HepG2 (cell line): ENCODE measurements around the gene WNT2B. TPM values are rescaled to one million over a fixed set of nuclear protein-coding genes. Genes with fewer than 3 reads are reported as not detected.

ENCODE experiments used
- ATAC-seq: fragments of 200-7000 bp; cut with Tn5 transposase; 3 replicates; pipeline ENCODE4 v1.9.1; 2020; ENCODE audit warnings: mild to moderate bottlenecking, moderate library complexity
- BruUV-seq: library from RNA; stranded (reverse); fragments of 400-500 nt; replicated peaks from 2 replicates; lab custom pipeline; 2021; lab: Mats Ljungman, UMichigan
- CTCF ChIA-PET: fragments of 300-600 bp; formaldehyde crosslinking; extraction: SDS; loops from one replicate; lab custom pipeline; 2021; ENCODE audit warnings: low total read pairs, inconsistent platforms, low intra/inter-chr PET ratio; lab: Yijun Ruan, JAX
- POLR2A ChIA-PET: fragments of 350-600 bp; sonication (Branson Sonifier 250); formaldehyde crosslinking; loops from one replicate; lab custom pipeline; 2020; ENCODE audit warnings: antibody characterized with exemption, inconsistent platforms; lab: Yijun Ruan, JAX
- DNase-seq: peaks from one replicate; pipeline ENCODE4 v3.0.0-alpha.2; 2015; ENCODE audit warnings: low spot score
- FAIRE-seq: peaks from 3 replicates; lab custom pipeline; 2011; peaks lifted over from hg19 to GRCh38; lab: Jason Lieb, UNC
- H2AFZ ChIP-seq: one replicate; pipeline ENCODE4 v1.6.1; 2011; ENCODE audit warnings: low read length, inconsistent platforms
- H3K27ac ChIP-seq: fragments of 300-600 bp; 3 replicates; pipeline ENCODE4 v1.8.0; 2011; ENCODE audit warnings: mixed run types, mild to moderate bottlenecking, mixed read lengths, low read length, inconsistent platforms; ENCODE audit not compliant: insufficient read depth; ENCODE audit errors: extremely low read length
- H3K27me3 ChIP-seq, 2 experiments: fragments of 200-600 bp in 1 of 2; 2 replicates in 1 of 2; 3 replicates in 1 of 2; pipeline versions ENCODE4 v1.6.0 to v1.8.0; 2011; ENCODE audit warnings: low read length in 2 of 2, mild to moderate bottlenecking in 2 of 2, moderate library complexity in 2 of 2, inconsistent platforms in 1 of 2; ENCODE audit not compliant: insufficient read depth in 2 of 2, control insufficient read depth in 1 of 2
- H3K36me3 ChIP-seq, 2 experiments: fragments of 200-600 bp in 1 of 2; replicated peaks in 1 of 2; 2 replicates in 1 of 2; 3 replicates in 1 of 2; pipeline versions ENCODE4 v1.5.1 to v1.8.0; 2011; ENCODE audit warnings: low read length in 2 of 2, inconsistent platforms in 1 of 2; ENCODE audit not compliant: insufficient read depth in 2 of 2, control insufficient read depth in 1 of 2
- H3K4me1 ChIP-seq: 2 replicates; pipeline ENCODE4 v1.5.1; 2012; ENCODE audit warnings: low read length, inconsistent platforms; ENCODE audit not compliant: insufficient read depth
- H3K4me2 ChIP-seq: 2 replicates; pipeline ENCODE4 v1.6.0; 2011; ENCODE audit warnings: low read depth, low read length, inconsistent platforms
- H3K4me3 ChIP-seq, 3 experiments: fragments of 200-600 bp in 1 of 3; sonication (generic), shearing (Covaris generic) in 1 of 3; replicated peaks in 1 of 3; 2 replicates each; pipeline ENCODE4 v1.5.1; 2011 to 2016; ENCODE audit warnings: low read length in 3 of 3, inconsistent platforms in 2 of 3, low read depth in 2 of 3, mild to moderate bottlenecking in 2 of 3, control low read depth in 1 of 3, mixed read lengths in 1 of 3; ENCODE audit not compliant: insufficient read depth in 1 of 3
- H3K79me2 ChIP-seq: one replicate; pipeline ENCODE4 v1.6.1; 2011; ENCODE audit warnings: low read length, inconsistent platforms; ENCODE audit not compliant: insufficient read depth
- H3K9ac ChIP-seq: 2 replicates; pipeline ENCODE4 v1.6.0; 2011; ENCODE audit warnings: mild to moderate bottlenecking, low read depth, low read length, inconsistent platforms; ENCODE audit not compliant: insufficient read depth
- H3K9me3 ChIP-seq: 2 replicates; pipeline ENCODE4 v1.5.1; 2012; ENCODE audit warnings: mild to moderate bottlenecking, low read length
- H4K20me1 ChIP-seq: 2 replicates; pipeline ENCODE4 v1.6.0; 2011; ENCODE audit warnings: inconsistent platforms, mild to moderate bottlenecking, low read length, moderate library complexity; ENCODE audit not compliant: insufficient read depth
- AHR ChIP-seq: IDR thresholded peaks from 2 replicates; pipeline ENCODE4 v1.6.1; 2018; ENCODE audit warnings: missing genetic modification reagents, missing compliant biosample characterization
- ARNTL ChIP-seq: sonication (generic); formaldehyde crosslinking; IDR thresholded peaks from 2 replicates; pipeline ENCODE4 v1.4.0; 2020; ENCODE audit warnings: mild to moderate bottlenecking, missing genetic modification reagents
- BCL6 ChIP-seq: IDR thresholded peaks from 2 replicates; pipeline ENCODE4 v1.6.1; 2016; ENCODE audit warnings: missing genetic modification reagents, missing compliant biosample characterization
- CENPBD1 ChIP-seq: sonication (generic); formaldehyde crosslinking; IDR thresholded peaks from 2 replicates; pipeline ENCODE4 v1.8.0; 2022; ENCODE audit warnings: missing genetic modification reagents, low read depth, mild to moderate bottlenecking, borderline replicate concordance
- DRAP1 ChIP-seq: IDR thresholded peaks from 2 replicates; pipeline ENCODE4 v1.6.1; 2016; ENCODE audit warnings: missing genetic modification reagents, missing compliant biosample characterization
- FOXK2 ChIP-seq: fragments of 450-650 bp; IDR thresholded peaks from 2 replicates; pipeline ENCODE4 v1.6.1; 2016
- KDM6A ChIP-seq: IDR thresholded peaks from 2 replicates; pipeline ENCODE4 v1.6.1; 2016; ENCODE audit warnings: low read depth
- MXD3 ChIP-seq: IDR thresholded peaks from 2 replicates; pipeline ENCODE4 v1.6.1; 2016; ENCODE audit warnings: mild to moderate bottlenecking, missing biosample characterization, missing genetic modification reagents
- NFE2L1 ChIP-seq: sonication (generic); formaldehyde crosslinking; IDR thresholded peaks from 2 replicates; pipeline ENCODE4 v1.4.0; 2020; ENCODE audit warnings: missing genetic modification reagents, mild to moderate bottlenecking, borderline replicate concordance
- PAWR ChIP-seq: sonication (generic); formaldehyde crosslinking; IDR thresholded peaks from 2 replicates; pipeline ENCODE4 v1.4.0; 2020; ENCODE audit warnings: missing genetic modification reagents, mild to moderate bottlenecking, borderline replicate concordance
- PAX8 ChIP-seq: sonication (generic); formaldehyde crosslinking; IDR thresholded peaks from 2 replicates; pipeline ENCODE4 v1.8.0; 2022; ENCODE audit warnings: mild to moderate bottlenecking, missing genetic modification reagents, borderline replicate concordance
- PHF8 ChIP-seq: sonication (generic); formaldehyde crosslinking; IDR thresholded peaks from 2 replicates; pipeline ENCODE4 v1.5.0; 2020; ENCODE audit warnings: missing genetic modification reagents
- SNAI1 ChIP-seq: sonication (generic); formaldehyde crosslinking; IDR thresholded peaks from 2 replicates; pipeline ENCODE4 v1.5.0; 2020; ENCODE audit warnings: mild to moderate bottlenecking, missing genetic modification reagents, borderline replicate concordance
- SNRNP70 ChIP-seq: fragments of 200-400 bp; formaldehyde crosslinking; IDR thresholded peaks from 2 replicates; pipeline ENCODE4 v1.6.1; 2017; ENCODE audit warnings: mild to moderate bottlenecking, low read depth, low read length, moderate library complexity
- SOX5 ChIP-seq: IDR thresholded peaks from 2 replicates; pipeline ENCODE4 v1.6.1; 2016; ENCODE audit warnings: borderline replicate concordance
- ZNF574 ChIP-seq: sonication (generic); formaldehyde crosslinking; IDR thresholded peaks from 2 replicates; pipeline ENCODE4 v1.4.0; 2020; ENCODE audit warnings: missing genetic modification reagents
- ZNF576 ChIP-seq: sonication (generic); formaldehyde crosslinking; IDR thresholded peaks from 2 replicates; pipeline ENCODE4 v1.4.0; 2020; ENCODE audit warnings: mild to moderate bottlenecking, missing genetic modification reagents
- ZNF580 ChIP-seq: IDR thresholded peaks from 2 replicates; pipeline ENCODE4 v1.6.1; 2016; ENCODE audit warnings: low read depth, borderline replicate concordance
- ZNF790 ChIP-seq: sonication (generic); formaldehyde crosslinking; IDR thresholded peaks from 2 replicates; pipeline ENCODE4 v1.8.0; 2022; ENCODE audit warnings: missing genetic modification reagents, mild to moderate bottlenecking, borderline replicate concordance
- WGBS: methylation state at CpG from one replicate; pipeline ENCODE4 v1.1.6; 2017; ENCODE audit warnings: low lambda C conversion rate; 5-methylcytosine and 5-hydroxymethylcytosine counted together
- in situ Hi-C: cut with HindIII; loops from 2 replicates; pipeline ENCODE4 v1.10.0; 2017; ENCODE audit warnings: low pct_unique_long_range_greater_than_20kb; ENCODE audit not compliant: extremely low pct_ligation_motif_present
- intact Hi-C: fragments of 100-400 bp; cut with micrococcal nuclease; formaldehyde crosslinking; loops from one replicate; pipeline ENCODE4 v1.10.0; 2022; ENCODE audit not compliant: unreplicated experiment
- polyA plus RNA-seq, 8 experiments: library from polyadenylated mRNA; depleted of rRNA in 3 of 8; stranded (reverse) in 7 of 8; unstranded in 1 of 8; fragments of >200 nt; fragmentation: Illumina TruSeq in 4 of 8; extraction: Trizol in 4 of 8; gene quantifications; 2 replicates each; pipeline versions ENCODE4 v1.2.1 to v1.2.3, GENCODE V29; 2011 to 2016; ENCODE audit warnings: low read depth in 4 of 8, missing spikeins in 1 of 8, mixed read lengths in 1 of 8; ENCODE audit not compliant: insufficient read depth in 1 of 8
- total RNA-seq, 5 experiments: library from RNA; depleted of rRNA; stranded (reverse); fragments of >200 nt; fragmentation: Illumina TruSeq; extraction: Trizol; gene quantifications; 2 replicates each; pipeline ENCODE4 v1.2.3, GENCODE V29; 2016; ENCODE audit warnings: low read depth in 1 of 5

Gene WNT2B
- total and polyA plus RNA-seq, 2 of the 13 experiments (the other 11 are each of a cell fraction or from before 2014, with no cell fraction given) = 0.11 to 0.32 TPM

GRCh38 chr1:112509660-112510178 is 954 bp downstream of the WNT2B start (continued):
- TF ChIP-seq ZNF576 (CRISPR knock-in tag) (no peak), SOX5 (CRISPR knock-in tag) (no peak), DRAP1 (no peak)

- intact Hi-C loops = no loop called here
- H3K79me2 ChIP-seq = no peaks in the 10 kb centered on the region
- ChIA-PET POLR2A (no interaction called here), CTCF (no interaction called here)
- peaks cover 16% of the 10 kb centered on the region for H3K4me1 ChIP-seq
- no TSS peak for BruUV-seq
- FAIRE-seq (no peak), ATAC-seq (no peak), DNase-seq (no peak)
- no peak overlapping the region for H2AFZ ChIP-seq
- 23% methylated on average over 7 of the region's 7 CpGs for WGBS
- no peak overlapping the region for H3K4me2 ChIP-seq
- peaks cover 2% of the 10 kb centered on the region; the same call in 1 of the 2 replicates for H4K20me1 ChIP-seq
- no peaks in the 10 kb centered on the region for H3K9me3 ChIP-seq
- H3K27ac ChIP-seq = no peak overlapping the region
- H3K4me3 ChIP-seq = no peak overlapping the region
- H3K9ac ChIP-seq = no peak overlapping the region
- H3K36me3 ChIP-seq = no peaks in the 10 kb centered on the region
- peaks cover 7 to 75% of the 10 kb centered on the region in 2 experiments; a peak in 4 of 5 replicates for H3K27me3 ChIP-seq
- in situ Hi-C loops = no loop called here
- TF ChIP-seq CENPBD1 (no peak), KDM6A (CRISPR knock-in tag) (no peak), FOXK2 (no peak), SNAI1 (CRISPR knock-in tag) (no peak), NFE2L1 (CRISPR knock-in tag) (no peak), SNRNP70 (no peak), ZNF790 (no peak), PAWR (no peak), ARNTL (CRISPR knock-in tag) (no peak), PHF8 (CRISPR knock-in tag) (no peak), AHR (CRISPR knock-in tag) (no peak), BCL6 (no peak), ZNF574 (CRISPR knock-in tag) (no peak), ZNF580 (CRISPR knock-in tag) (no peak), PAX8 (no peak), MXD3 (no peak)
Observed at GRCh38 chr1:112510340-112510739, 1.6 kb downstream of the WNT2B start.
